GM12878 (cell line): ENCODE measurements around the gene LTA. TPM values are rescaled to one million over a fixed set of nuclear protein-coding genes. Genes with fewer than 3 reads are reported as not detected.

Source experiments
- NR2F1 ChIP-seq: fragments of 450-650 bp; conservative IDR thresholded peaks from 2 replicates; pipeline ENCODE4 v1.6.1; 2017; ENCODE audit warnings: mild to moderate bottlenecking
- NRF1 ChIP-seq: conservative IDR thresholded peaks from 2 replicates; pipeline ENCODE4 v1.6.1; 2011; ENCODE audit warnings: mild to moderate bottlenecking, low read depth, low read length, improper control_type of control experiment
- PML ChIP-seq: IDR thresholded peaks from 2 replicates; pipeline ENCODE4 v1.6.1; 2012; ENCODE audit warnings: low read length, inconsistent platforms
- RAD21 ChIP-seq: IDR thresholded peaks from 2 replicates; pipeline ENCODE4 v1.6.1; 2011; ENCODE audit warnings: mild to moderate bottlenecking, low read depth, low read length, moderate library complexity; ENCODE audit not compliant: insufficient read depth
- RAD51 ChIP-seq: fragments of 450-650 bp; IDR thresholded peaks from 2 replicates; pipeline ENCODE4 v1.6.1; 2016; ENCODE audit warnings: moderate library complexity, mild to moderate bottlenecking, inconsistent platforms
- SMARCA5 ChIP-seq: fragments of 450-650 bp; IDR thresholded peaks from 2 replicates; pipeline ENCODE4 v1.6.1; 2017; ENCODE audit warnings: mild to moderate bottlenecking
- SREBF1 ChIP-seq: IDR thresholded peaks from 2 replicates; pipeline ENCODE4 v1.6.1; 2012; ENCODE audit warnings: mild to moderate bottlenecking, low read length
- TCF3 ChIP-seq: IDR thresholded peaks from 2 replicates; pipeline ENCODE4 v1.6.1; 2012; ENCODE audit warnings: low read depth, mild to moderate bottlenecking, low read length, borderline replicate concordance; ENCODE audit not compliant: insufficient read depth
- ZNF622 ChIP-seq: fragments of 450-650 bp; IDR thresholded peaks from 2 replicates; pipeline ENCODE4 v1.6.1; 2017; ENCODE audit warnings: mild to moderate bottlenecking, inconsistent platforms
- polyA plus RNA-seq, 11 experiments: library from polyadenylated mRNA; depleted of rRNA in 4 of 11; unstranded in 6 of 11; stranded (reverse) in 5 of 11; fragments of >200 nt; fragmentation: Nextera tagmentation in 4 of 11; fragmentation: Illumina TruSeq in 1 of 11; extraction: Ambion mirVana in 4 of 11; extraction: Trizol in 1 of 11; gene quantifications; 1 replicate in 1 of 11; 2 replicates in 10 of 11; pipeline versions ENCODE4 v1.2.1 to v1.2.3, GENCODE V29; 2011 to 2016; ENCODE audit warnings: inconsistent platforms in 2 of 11, missing spikeins in 2 of 11, low read depth in 1 of 11
- total RNA-seq, 4 experiments: library from RNA; depleted of rRNA in 3 of 4; stranded (reverse); fragments of >200 nt in 3 of 4; fragmentation: Illumina TruSeq in 1 of 4; extraction: Trizol in 1 of 4; gene quantifications; 2 replicates each; pipeline versions ENCODE4 v1.2.1 to v1.2.3, GENCODE V29; 2013 to 2021
- TF ChIP-seq, protein P1 (sequence below): fragments of 450-650 bp; IDR thresholded peaks from 2 replicates; pipeline ENCODE4 v1.6.1; 2016; ENCODE audit warnings: mild to moderate bottlenecking
- TF ChIP-seq, protein P2 (sequence below), 3 experiments: IDR thresholded peaks in 2 of 3; conservative IDR thresholded peaks in 1 of 3; 2 replicates each; pipeline ENCODE4 v1.5.1; 2011; ENCODE audit warnings: low read depth in 3 of 3, low read length in 3 of 3, mild to moderate bottlenecking in 3 of 3, control low read depth in 2 of 3, moderate library complexity in 2 of 3, inconsistent platforms in 1 of 3, mixed read lengths in 1 of 3; ENCODE audit not compliant: control insufficient read depth in 2 of 3, insufficient read depth in 1 of 3; ENCODE audit errors: extremely low read depth in 1 of 3
- TF ChIP-seq, protein P3 (sequence below): fragments of 450-650 bp; IDR thresholded peaks from 2 replicates; pipeline ENCODE4 v1.6.1; 2017; ENCODE audit warnings: mild to moderate bottlenecking, moderate library complexity

LTA gene
- total and polyA plus RNA-seq, 10 of the 15 experiments (the other 5 are each of a cell fraction or from before 2014, with no cell fraction given): 27.5 to 100 (median 75.1) TPM

DNA sequence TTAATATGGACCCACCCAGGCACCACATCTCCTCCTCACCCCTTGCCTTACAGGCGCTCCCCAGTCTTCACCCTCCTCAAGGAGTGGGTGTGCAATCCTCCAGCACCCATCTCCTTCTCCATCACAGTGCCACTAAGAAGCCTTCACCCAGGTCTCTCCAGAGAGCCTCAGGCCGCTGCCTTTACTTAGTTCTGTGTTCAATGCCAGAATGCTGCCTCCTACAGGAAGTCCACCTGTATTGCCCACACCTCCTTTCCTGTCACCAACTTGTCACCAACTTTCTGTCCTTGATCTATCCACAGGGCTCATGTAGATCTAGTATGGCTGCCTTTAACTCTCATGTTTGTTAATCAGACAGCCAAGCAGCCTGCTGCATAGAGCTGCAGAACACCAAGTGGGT, 13.4 kb downstream of the LTA start (continued):
- no peak for TF ChIP-seq SREBF1
- no peak for TF ChIP-seq ZNF622
- TF ChIP-seq RAD21: peak; percentile 53
- no peak for TF ChIP-seq RAD51
- peak; percentile 36; the same call in 1 of the 2 replicates for TF ChIP-seq SMARCA5
- no peak for TF ChIP-seq NR2F1
- TF ChIP-seq, protein P1, sequence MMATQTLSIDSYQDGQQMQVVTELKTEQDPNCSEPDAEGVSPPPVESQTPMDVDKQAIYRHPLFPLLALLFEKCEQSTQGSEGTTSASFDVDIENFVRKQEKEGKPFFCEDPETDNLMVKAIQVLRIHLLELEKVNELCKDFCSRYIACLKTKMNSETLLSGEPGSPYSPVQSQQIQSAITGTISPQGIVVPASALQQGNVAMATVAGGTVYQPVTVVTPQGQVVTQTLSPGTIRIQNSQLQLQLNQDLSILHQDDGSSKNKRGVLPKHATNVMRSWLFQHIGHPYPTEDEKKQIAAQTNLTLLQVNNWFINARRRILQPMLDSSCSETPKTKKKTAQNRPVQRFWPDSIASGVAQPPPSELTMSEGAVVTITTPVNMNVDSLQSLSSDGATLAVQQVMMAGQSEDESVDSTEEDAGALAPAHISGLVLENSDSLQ: peak; percentile 58
- TF ChIP-seq, protein P2, sequence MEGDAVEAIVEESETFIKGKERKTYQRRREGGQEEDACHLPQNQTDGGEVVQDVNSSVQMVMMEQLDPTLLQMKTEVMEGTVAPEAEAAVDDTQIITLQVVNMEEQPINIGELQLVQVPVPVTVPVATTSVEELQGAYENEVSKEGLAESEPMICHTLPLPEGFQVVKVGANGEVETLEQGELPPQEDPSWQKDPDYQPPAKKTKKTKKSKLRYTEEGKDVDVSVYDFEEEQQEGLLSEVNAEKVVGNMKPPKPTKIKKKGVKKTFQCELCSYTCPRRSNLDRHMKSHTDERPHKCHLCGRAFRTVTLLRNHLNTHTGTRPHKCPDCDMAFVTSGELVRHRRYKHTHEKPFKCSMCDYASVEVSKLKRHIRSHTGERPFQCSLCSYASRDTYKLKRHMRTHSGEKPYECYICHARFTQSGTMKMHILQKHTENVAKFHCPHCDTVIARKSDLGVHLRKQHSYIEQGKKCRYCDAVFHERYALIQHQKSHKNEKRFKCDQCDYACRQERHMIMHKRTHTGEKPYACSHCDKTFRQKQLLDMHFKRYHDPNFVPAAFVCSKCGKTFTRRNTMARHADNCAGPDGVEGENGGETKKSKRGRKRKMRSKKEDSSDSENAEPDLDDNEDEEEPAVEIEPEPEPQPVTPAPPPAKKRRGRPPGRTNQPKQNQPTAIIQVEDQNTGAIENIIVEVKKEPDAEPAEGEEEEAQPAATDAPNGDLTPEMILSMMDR (IDR thresholded peaks at IDR 0.05 in 2 of 3, conservative IDR thresholded peaks at IDR 0.05 in 1 of 3; ENCODE audit: control insufficient read depth in 2 of 3, extremely low read depth in 1 of 3, insufficient read depth in 1 of 3, low read depth in 3 of 3, low read length in 3 of 3): peak; percentile 39 to 76 (median 67)
- no peak for TF ChIP-seq TCF3
- TF ChIP-seq NRF1: no peak
- TF ChIP-seq, protein P3, sequence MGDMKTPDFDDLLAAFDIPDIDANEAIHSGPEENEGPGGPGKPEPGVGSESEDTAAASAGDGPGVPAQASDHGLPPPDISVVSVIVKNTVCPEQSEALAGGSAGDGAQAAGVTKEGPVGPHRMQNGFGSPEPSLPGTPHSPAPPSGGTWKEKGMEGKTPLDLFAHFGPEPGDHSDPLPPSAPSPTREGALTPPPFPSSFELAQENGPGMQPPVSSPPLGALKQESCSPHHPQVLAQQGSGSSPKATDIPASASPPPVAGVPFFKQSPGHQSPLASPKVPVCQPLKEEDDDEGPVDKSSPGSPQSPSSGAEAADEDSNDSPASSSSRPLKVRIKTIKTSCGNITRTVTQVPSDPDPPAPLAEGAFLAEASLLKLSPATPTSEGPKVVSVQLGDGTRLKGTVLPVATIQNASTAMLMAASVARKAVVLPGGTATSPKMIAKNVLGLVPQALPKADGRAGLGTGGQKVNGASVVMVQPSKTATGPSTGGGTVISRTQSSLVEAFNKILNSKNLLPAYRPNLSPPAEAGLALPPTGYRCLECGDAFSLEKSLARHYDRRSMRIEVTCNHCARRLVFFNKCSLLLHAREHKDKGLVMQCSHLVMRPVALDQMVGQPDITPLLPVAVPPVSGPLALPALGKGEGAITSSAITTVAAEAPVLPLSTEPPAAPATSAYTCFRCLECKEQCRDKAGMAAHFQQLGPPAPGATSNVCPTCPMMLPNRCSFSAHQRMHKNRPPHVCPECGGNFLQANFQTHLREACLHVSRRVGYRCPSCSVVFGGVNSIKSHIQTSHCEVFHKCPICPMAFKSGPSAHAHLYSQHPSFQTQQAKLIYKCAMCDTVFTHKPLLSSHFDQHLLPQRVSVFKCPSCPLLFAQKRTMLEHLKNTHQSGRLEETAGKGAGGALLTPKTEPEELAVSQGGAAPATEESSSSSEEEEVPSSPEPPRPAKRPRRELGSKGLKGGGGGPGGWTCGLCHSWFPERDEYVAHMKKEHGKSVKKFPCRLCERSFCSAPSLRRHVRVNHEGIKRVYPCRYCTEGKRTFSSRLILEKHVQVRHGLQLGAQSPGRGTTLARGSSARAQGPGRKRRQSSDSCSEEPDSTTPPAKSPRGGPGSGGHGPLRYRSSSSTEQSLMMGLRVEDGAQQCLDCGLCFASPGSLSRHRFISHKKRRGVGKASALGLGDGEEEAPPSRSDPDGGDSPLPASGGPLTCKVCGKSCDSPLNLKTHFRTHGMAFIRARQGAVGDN: no peak
- no peak for TF ChIP-seq PML
